GM19395 (cell line): ENCODE measurements around the gene PDIA2.

Experiments
- ATAC-seq: cut with Tn5 transposase; IDR thresholded peaks from one replicate; pipeline ENCODE4 v1.9.1; 2021; ENCODE audit warnings: mild to moderate bottlenecking, moderate library complexity; ENCODE audit not compliant: unreplicated experiment

The PDIA2 gene

DNA sequence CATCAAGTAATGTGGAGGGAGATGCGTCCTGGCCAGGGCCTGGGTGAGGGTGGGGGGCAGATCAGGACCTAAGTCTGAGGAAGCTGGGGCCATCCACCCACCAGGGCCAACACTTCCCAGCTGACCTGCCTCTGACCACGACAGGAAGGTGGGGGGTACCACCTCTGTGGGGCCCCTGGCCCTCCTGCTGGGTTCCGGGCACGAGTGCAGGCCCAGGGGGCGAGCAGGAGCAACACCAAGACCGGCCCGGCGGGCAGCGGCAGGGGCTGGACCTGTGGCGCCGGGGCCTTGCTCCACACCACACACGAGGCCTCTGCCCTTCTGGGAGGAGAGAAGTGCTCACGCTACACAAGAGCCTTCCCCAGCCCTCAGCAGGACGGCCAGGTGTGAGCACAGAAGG lies 13.3 kb downstream of the PDIA2 start:
- no peak for ATAC-seq

DNA sequence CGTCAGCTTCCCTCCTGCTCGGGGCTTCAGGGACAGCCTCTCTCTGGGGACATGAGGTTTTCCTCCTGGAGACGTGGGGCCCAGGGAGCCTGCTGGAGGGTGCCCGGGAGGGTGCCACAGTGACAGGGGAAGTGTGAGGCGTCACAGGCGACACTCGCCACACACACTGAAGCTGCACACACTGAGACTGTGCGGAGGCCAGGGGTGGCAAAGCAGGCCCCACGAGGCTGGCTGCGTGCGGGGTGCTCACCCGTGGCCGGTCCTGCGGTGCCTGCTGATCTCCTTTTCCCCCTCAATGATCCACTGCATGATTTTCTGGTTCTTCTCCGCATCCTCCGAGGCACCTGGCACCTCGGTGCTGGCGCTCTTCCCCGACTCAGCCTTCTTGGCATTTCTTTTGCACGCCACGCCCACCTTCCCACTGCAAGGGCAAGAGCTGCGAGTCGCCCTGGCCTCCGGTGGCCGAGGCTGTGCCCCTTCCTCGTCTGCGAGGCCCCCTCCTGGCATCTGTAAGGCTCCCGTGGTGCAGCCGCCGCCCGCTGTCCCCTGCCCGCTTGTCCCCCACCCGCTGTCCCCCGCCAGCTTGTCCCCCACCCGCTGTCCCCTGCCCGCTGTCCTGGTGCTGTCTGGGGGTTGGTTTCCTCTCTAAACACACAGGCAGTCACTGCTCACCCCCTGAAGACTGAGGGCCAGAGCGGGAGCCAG lies 14.0 kb downstream of the PDIA2 start:
- no peak for ATAC-seq

DNA sequence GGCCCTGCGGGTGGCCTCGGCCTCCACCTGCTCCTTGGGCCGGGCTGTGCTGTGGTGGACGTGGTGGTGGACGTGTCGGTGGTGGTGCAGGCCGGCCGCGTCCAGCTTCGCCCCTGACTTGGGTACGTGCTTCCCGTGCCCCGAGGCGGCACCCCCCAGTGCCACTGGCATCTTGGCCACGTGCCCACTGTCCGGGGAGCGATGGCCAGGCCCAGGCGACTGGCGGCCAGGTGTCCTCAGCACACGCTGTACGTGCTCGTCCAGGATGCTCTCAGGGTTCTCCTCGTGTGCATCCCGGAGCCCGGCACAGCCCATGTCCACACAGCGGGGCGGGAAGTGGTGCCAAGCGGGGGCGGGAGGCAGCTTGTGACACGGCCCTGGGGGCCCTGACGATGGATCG lies 14.9 kb downstream of the PDIA2 start:
- no peak for ATAC-seq

DNA sequence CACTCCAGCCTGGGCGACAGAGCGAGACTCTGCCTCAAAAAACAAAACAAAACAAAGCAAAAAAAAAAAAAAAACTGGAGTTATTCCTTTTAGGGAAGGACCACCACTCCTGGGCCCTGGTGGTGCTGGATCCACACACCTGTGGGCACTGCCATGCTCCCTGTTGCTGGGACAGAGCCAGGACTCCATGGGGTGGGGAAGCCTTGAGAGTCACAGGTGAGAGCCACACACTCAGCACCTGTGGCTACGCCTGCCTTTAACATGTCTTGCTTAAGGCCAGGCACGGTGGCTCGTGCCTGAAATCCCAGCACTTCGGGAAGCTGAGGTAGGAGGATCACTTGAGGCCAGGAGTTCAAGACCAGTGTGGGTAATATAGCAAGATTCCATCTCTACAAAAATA lies 18.3 kb downstream of the PDIA2 start:
- ATAC-seq: no peak

DNA sequence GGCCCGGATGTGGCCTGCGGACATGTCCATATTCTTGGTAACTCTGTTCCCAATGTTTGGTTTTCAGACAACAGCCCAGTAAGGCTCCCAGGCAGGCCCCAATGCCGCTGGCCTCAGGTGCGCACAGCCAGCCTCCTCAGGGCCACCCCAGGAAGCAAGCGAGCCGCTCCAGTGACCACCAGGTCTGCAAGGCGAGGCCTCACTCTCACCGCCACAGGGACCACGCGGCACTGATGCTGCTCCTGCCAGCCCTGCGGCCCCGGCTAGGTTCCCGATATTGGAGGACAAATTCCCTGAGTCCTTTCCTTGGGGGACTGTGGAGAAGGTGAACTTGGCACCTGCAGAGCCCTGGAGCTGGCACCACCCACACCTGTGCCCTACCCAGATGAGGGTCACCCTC lies 19.0 kb downstream of the PDIA2 start:
- ATAC-seq: no peak

DNA sequence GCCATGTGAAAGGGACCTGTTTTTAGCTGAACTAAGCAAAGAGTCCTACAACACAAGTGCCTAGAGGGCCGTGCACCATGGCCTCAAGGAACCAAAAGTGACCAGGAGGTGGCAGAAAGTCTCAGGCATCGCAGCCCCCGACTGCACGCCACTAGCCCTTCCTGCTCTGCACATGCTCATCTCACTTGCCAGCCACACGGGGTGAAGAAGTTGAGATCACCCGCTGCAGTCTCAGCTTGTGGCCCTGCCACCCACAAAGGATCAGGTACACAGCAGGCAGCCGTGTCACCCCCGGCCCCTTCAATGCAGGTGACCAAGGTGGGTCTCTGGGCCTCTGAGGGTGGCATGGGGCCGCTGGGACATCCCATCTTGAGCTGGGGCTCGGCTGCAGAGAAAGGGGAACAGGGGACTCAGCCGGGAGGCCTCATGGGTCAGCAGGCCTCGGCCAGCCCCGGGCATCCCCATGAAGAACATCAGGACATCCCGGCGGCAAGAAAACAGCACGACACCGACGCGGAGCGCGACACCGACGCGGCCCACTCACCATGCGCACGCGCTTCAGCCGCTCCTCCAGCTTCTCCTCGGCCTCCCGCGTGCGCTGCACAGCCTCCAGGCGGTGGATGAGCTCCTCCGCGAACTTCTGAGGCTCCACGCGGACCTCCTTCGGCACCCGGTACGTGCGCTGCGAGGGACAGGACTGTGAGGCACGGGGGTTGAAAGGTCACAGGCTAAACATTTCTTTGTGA lies 21.0 kb downstream of the PDIA2 start:
- no peak for ATAC-seq

DNA sequence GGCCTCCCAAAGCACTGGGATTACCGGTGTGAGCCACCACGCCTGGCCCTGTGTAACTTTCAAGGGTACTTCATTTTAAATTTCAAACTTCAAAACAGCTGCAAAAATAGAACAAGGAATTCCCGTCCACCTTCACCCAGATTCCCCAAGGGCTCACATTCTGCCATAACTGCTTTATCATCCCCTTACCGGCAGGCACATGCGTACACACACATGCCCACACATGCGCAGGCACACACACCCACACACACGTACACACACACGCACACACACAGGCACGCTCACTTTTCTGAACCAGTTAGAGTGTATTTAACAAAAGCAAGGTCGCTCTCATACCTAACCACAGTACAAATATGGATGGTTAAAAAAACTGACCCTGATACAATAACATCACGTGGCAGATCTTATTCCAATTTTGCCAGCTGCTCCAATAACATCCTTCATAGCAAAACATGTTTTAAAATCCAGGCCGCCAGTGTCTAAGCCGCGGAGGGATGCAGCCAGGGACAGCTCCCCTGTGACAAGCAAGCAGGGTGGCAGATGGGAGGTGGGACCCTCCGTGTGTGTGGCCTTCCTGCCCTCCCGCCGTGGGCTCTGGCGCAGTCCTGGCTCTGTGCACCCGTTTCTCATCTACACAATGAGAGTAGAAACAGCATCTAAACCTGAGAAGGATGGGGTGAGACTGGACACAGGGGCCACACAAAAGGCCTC lies 23.1 kb downstream of the PDIA2 start:
- no peak for ATAC-seq

DNA sequence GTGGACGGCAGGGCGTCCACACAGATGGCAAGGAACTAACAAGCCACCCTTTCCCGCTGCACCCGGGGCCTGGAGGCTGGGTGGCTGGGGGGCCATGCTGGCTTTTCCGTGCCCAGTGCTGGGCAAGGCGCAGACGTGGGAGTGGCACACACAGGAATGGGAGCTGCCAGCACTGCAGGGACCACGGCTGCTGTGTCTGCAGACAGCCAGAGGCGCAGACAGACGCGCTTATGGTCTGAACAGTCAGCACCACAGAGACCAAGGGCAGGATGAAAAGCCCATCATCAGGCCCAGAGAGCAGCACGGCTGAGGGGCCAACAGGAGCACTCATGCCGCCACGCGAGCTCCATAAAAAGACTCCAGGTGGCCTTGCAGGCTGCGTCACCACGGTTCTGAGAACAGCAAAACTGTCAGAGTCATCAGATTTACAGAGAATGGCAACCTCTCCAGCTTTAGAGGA lies 24.0 kb downstream of the PDIA2 start:
- ATAC-seq: no peak

DNA sequence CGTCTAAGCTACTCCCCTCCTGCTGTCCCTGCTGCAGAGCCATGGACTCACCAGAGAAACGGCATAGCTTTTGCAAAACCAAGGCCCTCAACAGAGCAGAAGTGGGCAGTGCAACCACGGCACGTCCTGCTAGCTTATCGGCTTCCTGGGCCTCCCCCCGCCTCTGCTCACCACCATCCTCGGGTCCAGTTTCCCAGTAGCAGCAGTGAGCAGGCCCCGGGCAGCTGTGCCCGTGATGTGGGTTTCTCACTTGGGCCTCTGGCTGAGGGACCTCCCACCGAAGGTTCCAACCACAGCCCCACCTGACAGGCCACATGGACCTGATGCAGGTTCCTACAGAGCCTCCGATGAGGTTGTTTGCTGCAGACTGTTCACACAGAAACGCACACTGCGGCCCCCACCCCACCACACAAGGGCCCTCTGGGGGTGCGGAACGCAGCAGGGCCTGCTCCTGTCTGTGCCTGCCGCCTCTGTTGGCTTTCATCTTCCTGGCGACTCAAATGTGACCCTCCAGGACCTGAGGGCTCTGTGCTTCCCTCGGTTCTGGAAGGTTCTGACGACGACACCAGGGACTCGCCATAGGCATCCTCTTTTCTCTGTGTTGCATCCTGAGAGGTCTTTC lies 24.8 kb downstream of the PDIA2 start:
- no peak for ATAC-seq

DNA sequence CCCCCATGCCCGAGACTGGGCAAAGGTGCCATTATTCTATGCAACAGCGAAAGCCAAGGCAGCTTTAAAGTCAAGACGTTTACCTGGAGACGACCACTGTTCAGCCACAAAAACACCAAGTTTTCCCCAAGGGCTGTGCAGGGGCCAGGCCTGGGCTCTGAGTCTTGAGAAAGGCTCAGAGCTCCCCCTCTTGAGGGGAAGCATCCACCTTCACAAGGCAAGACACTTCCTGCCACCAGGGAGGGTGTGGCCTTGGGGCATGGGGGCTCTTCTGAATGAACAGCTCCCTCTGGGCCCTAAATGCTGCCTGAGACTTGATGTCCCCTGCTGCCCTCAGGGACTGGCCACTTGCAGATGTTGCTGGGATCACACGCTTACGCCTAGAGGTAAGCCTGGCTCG lies 26.5 kb downstream of the PDIA2 start:
- no peak for ATAC-seq

DNA sequence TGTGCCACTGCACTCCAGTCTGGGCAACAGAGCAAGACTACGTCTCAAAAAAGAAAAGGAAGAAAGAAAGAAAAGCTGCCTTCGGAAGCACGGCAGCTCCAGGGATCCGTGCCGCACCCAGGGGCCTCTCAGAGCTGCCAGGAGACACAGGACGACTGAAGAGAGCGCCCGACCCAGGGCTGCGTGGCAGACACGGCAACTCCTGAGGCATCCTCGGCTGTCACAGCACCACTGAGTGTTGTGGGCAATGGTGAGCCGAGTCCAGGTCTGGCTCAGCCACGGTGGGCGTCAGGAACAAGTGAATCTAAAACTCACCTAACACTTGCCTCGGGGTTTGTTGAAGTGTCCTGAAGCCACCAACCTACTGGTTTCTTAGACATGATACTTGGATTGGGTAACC lies 28.8 kb downstream of the PDIA2 start:
- no peak for ATAC-seq

DNA sequence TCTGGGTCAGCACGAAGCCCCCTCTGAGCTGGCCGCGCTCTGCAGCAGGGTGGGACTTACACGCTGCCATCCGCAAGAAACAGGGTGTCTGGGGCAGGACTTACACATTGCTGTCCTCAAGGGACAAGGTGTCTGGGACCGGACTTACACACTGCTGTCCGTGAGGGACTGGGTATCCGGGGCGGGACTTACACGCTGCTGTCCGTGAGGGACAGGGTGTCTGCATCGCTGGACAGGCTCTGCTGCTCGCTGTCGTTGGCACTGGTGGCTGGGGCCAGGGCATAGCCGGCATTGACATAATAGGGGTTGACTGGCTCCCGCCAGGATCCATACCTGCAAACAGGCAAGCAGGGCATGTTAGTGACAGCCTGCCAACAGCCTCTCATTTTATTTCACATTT lies 31.4 kb downstream of the PDIA2 start:
- no peak for ATAC-seq

DNA sequence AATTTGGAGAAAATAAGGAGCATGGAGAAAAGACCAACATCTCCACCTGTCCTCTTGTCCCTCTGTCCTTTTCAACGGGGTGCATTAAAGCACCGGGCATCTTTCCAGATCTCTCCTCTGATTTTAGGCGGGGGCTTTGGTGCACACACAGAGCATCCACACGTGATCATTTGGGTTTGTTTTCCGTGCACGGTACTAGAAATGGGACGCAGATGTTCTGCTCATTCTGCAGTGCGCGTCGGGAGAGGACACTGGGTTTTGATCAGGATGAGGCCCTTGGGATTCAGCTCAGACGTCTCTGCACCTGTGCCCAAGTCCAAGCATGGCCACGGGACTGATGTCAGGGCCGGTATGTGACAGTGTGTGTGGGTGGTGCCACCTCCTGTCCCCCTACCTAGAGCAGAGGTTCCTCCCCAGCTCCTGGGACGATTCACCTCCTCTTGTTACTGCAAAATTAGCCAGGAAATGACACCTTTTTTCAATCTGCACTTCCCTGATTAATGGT lies 31.9 kb downstream of the PDIA2 start:
- no peak for ATAC-seq

DNA sequence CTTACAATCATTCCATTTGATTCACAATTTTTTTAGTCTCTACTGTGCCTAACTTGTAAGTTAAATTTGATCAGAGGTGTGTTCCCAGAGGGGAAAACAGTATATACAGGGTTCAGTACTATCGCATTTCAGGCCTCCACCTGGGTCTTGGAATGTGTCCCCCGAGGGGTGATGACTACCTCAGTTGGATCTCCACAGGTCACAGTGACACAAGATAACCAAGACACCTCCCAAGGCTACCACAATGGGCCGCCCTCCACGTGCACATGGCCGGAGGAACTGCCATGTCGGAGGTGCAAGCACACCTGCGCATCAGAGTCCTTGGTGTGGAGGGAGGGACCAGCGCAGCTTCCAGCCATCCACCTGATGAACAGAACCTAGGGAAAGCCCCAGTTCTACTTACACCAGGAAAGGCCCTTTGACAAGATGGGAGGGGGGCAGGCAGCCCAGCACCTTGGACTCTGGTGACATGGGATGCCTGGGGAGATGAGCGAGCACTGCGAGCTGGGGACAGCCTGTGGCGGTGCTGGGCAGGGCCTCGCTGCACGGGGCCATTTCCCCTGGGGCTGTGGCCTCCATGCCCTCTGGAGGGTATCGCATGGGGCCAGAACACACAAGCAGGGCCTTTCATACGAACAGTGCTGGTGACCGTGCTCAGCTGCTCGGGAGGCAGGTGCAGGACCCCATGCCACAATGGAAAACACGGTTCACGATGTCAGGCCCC lies 33.9 kb downstream of the PDIA2 start:
- no peak for ATAC-seq

DNA sequence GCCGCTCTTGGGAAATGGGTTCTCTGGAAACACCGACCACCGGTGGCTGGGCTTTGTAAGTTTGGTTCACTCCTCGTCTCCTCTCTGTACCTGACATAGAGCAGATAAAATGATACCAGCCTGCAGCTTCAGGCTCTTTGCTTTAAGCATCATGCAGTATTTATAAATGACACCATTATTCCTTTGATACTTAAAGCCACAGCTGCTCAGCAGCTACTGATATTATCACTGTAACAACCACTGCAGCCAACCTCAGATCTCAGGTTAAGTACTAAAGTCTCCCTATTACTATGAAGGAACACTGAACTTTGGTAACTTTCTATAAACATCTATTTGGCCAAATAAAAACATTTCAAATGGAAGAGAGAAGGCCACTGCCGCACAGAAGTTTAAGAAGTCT lies 34.6 kb downstream of the PDIA2 start:
- ATAC-seq: no peak

DNA sequence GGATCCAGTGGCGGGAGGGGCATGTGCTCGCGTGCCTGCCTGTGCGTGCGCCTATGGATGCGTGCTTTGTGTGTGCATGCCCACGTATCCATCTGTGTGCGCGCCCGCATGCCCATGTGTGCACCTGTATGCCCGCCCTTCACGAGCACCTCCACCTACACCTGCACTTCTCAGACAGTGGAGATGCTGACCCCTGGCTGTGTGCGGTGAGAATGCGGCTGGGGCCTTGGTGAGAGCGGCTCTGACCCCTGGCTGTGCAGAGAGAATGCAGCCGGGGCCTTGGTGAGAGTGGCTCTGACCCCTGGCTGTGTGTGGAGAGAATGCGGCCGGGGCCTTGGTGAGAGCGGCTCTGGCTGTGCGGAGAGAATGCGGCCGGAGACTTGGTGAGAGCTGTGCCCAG lies 35.7 kb downstream of the PDIA2 start:
- no peak for ATAC-seq

DNA sequence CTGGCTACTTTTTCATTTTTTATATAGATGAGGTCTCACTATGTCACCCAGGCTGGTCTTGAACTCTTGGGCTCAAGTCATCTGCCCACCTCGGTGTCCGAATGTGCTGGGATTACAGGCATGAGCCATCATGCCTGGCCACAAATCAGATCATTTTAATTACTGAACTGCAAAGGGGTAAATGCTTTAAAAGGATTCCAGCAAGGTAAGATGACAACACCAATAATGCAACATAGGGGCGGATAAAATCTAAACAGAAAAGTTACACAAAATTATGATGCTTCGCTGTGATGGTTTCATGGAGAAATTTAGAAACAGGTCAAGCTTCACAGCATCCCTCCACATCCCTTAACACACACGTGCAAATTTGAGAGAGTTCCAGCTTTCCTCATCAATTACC lies 37.2 kb downstream of the PDIA2 start:
- ATAC-seq: no peak

DNA sequence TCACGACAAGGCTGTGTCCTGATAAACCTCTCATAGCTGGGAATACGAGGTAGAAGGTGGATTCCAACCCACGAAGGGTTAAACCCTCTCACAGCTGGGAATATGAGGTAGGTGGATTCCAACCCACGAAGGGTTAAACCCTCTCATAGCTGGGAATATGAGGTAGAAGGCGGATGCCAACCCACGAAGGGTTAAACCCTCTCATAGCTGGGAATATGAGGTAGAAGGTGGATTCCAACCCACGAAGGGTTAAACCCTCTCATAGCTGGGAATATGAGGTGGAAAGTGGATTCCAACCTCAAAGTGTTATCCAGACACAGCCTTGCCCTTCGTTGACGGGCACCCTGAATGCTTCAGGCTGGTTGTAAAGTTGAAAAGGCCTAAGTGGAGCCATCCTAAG lies 38.6 kb downstream of the PDIA2 start:
- no peak for ATAC-seq

DNA sequence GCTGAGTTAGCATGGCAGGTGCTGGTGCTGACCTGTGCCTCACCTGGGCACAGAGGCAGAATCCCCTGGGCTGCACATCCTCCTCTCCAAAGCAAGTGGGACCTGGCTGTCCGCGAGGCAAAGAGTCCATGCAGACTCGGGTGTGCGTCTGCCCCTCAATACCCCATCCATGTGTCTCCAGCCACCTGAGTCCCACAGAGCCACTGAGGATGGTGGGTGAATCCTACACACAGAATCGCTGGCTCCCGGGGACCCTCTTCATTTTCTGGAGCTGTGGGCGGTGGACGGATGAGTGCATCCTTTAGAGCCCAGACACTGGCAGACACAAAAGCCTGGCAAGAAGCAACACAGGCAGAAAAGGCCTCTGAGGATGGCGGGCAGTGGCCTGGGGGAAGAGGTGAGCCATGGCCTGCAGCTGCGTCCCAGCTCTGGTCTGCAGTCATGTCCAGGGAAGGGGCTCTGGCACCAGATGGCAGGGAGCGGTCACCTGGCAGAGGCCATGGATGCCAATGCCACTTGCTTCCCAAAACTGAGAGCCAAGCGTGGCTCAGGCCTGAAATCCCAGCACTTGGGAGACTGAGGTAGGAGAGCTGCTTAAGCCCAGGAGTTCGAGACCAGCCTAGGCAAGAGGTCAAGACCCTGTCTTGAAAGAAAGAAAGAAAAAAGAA lies 39.6 kb downstream of the PDIA2 start:
- ATAC-seq: no peak

DNA sequence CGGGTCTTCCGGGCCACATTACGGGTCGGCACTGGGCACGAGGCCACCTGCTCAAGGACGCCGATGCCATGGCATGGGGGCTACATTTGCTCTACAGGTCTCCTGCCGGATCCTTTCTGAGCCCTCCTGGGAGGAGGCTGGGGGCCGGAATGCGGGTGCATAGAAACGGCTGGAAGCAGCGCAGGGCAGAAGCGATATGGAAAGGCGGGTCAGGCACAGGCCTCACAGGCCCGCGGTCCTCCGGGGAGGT lies 41.2 kb downstream of the PDIA2 start:
- no peak for ATAC-seq
